GM21825 (cell line): ENCODE measurements around the gene CHRNA3.

ENCODE experiments used
- ATAC-seq: cut with Tn5 transposase; IDR thresholded peaks from one replicate; pipeline ENCODE4 v1.9.1; 2021; ENCODE audit warnings: mild to moderate bottlenecking, moderate library complexity; ENCODE audit not compliant: unreplicated experiment

The CHRNA3 gene

GRCh38 chr15:78620527-78621421 is at the start of gene CHRNA3:
TSS of gene CHRNA3 (minus strand) at chr15:78620996. CDS start at chr15:78620794, 202 bp downstream.
- no peak for ATAC-seq

- no peak for ATAC-seq
These were observed 48.2 kb upstream of the CHRNA3 start for GRCh38 chr15:78668987-78669386.

GRCh38 chr15:78667578-78668236 is 46.9 kb upstream of the CHRNA3 start:
- ATAC-seq = no peak

GRCh38 chr15:78666010-78666409 is 45.2 kb upstream of the CHRNA3 start:
- ATAC-seq = no peak

GRCh38 chr15:78663703-78664102 is 42.9 kb upstream of the CHRNA3 start:
- ATAC-seq = no peak

GRCh38 chr15:78662028-78662427 is 41.2 kb upstream of the CHRNA3 start:
- no peak for ATAC-seq

- ATAC-seq = no peak
These were observed 40.2 kb upstream of the CHRNA3 start for GRCh38 chr15:78661001-78661400.

GRCh38 chr15:78660584-78660983 is 39.8 kb upstream of the CHRNA3 start:
- no peak for ATAC-seq

- no peak for ATAC-seq
These were observed 38.0 kb upstream of the CHRNA3 start for GRCh38 chr15:78658823-78659222.

- no peak for ATAC-seq
These were observed 33.5 kb upstream of the CHRNA3 start for GRCh38 chr15:78654272-78654671.

GRCh38 chr15:78651930-78652615 is 31.3 kb upstream of the CHRNA3 start:
- no peak for ATAC-seq

GRCh38 chr15:78651007-78651406 is 30.2 kb upstream of the CHRNA3 start:
- no peak for ATAC-seq

- ATAC-seq = no peak
These were observed 29.2 kb upstream of the CHRNA3 start for GRCh38 chr15:78650022-78650421.

GRCh38 chr15:78645009-78645408 is 24.2 kb upstream of the CHRNA3 start:
- ATAC-seq = no peak

- no peak for ATAC-seq
These were observed 21.5 kb upstream of the CHRNA3 start for GRCh38 chr15:78642331-78642730.

- ATAC-seq = no peak
These were observed 21.0 kb upstream of the CHRNA3 start for GRCh38 chr15:78641749-78642275.

GRCh38 chr15:78641102-78641748 is 20.4 kb upstream of the CHRNA3 start, which contains the start of gene CHRNB4:
TSS of gene CHRNB4 (minus strand) at chr15:78641210. CDS start at chr15:78641133, 77 bp downstream.
- ATAC-seq = no peak

- ATAC-seq = no peak
These were observed 19.8 kb upstream of the CHRNA3 start for GRCh38 chr15:78640527-78641101.

- ATAC-seq = no peak
These were observed 18.0 kb upstream of the CHRNA3 start for GRCh38 chr15:78638658-78639314.
